SK-N-SH treated with all-trans-retinoic acid at 6 μM for 48 hours (cell line): ENCODE data around the gene OLFML2B.

Experiments
- ESRRG ChIP-seq: fragments of 250-450 bp; sonication (Bioruptor Pico); IDR thresholded peaks from 2 replicates; pipeline ENCODE4 v1.6.1; 2021; ENCODE audit warnings: mild to moderate bottlenecking
- ISL1 ChIP-seq: fragments of 250-450 bp; sonication (Bioruptor Pico); IDR thresholded peaks from 2 replicates; pipeline ENCODE4 v2.1.2; 2022; ENCODE audit warnings: mild to moderate bottlenecking, moderate library complexity
- OSR1 ChIP-seq: fragments of 250-450 bp; sonication (Bioruptor Pico); IDR thresholded peaks from 2 replicates; pipeline ENCODE4 v1.8.0; 2022; ENCODE audit warnings: moderate library complexity, mild to moderate bottlenecking, inconsistent platforms
- PATZ1 ChIP-seq: fragments of 250-450 bp; sonication (Bioruptor Pico); IDR thresholded peaks from 2 replicates; pipeline ENCODE4 v1.8.0; 2020; ENCODE audit warnings: mild to moderate bottlenecking, moderate library complexity, borderline replicate concordance
- RARB ChIP-seq: fragments of 250-450 bp; sonication (Bioruptor Pico); IDR thresholded peaks from 2 replicates; pipeline ENCODE4 v1.8.0; 2021; ENCODE audit warnings: mild to moderate bottlenecking, moderate library complexity
- ZFP30 ChIP-seq: fragments of 450-650 bp; formaldehyde crosslinking; IDR thresholded peaks from 2 replicates; pipeline ENCODE4 v1.5.0; 2022; ENCODE audit warnings: mild to moderate bottlenecking, moderate library complexity
- TF ChIP-seq, protein P1 (sequence below): fragments of 250-450 bp; sonication (Bioruptor Pico); IDR thresholded peaks from 2 replicates; pipeline ENCODE4 v1.5.1; 2020; ENCODE audit warnings: low read depth, mild to moderate bottlenecking, moderate library complexity
- TF ChIP-seq, protein P2 (sequence below): fragments of 250-450 bp; sonication (Bioruptor Pico); IDR thresholded peaks from 2 replicates; pipeline ENCODE4 v1.5.0; 2020; ENCODE audit warnings: mild to moderate bottlenecking, moderate library complexity

- no peak for TF ChIP-seq PATZ1 (CRISPR knock-in tag)
- TF ChIP-seq RARB (CRISPR knock-in tag), result no peak
- TF ChIP-seq, protein P1, sequence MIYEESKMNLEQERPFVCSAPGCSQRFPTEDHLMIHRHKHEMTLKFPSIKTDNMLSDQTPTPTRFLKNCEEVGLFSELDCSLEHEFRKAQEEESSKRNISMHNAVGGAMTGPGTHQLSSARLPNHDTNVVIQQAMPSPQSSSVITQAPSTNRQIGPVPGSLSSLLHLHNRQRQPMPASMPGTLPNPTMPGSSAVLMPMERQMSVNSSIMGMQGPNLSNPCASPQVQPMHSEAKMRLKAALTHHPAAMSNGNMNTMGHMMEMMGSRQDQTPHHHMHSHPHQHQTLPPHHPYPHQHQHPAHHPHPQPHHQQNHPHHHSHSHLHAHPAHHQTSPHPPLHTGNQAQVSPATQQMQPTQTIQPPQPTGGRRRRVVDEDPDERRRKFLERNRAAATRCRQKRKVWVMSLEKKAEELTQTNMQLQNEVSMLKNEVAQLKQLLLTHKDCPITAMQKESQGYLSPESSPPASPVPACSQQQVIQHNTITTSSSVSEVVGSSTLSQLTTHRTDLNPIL, result no peak
- TF ChIP-seq, protein P2, sequence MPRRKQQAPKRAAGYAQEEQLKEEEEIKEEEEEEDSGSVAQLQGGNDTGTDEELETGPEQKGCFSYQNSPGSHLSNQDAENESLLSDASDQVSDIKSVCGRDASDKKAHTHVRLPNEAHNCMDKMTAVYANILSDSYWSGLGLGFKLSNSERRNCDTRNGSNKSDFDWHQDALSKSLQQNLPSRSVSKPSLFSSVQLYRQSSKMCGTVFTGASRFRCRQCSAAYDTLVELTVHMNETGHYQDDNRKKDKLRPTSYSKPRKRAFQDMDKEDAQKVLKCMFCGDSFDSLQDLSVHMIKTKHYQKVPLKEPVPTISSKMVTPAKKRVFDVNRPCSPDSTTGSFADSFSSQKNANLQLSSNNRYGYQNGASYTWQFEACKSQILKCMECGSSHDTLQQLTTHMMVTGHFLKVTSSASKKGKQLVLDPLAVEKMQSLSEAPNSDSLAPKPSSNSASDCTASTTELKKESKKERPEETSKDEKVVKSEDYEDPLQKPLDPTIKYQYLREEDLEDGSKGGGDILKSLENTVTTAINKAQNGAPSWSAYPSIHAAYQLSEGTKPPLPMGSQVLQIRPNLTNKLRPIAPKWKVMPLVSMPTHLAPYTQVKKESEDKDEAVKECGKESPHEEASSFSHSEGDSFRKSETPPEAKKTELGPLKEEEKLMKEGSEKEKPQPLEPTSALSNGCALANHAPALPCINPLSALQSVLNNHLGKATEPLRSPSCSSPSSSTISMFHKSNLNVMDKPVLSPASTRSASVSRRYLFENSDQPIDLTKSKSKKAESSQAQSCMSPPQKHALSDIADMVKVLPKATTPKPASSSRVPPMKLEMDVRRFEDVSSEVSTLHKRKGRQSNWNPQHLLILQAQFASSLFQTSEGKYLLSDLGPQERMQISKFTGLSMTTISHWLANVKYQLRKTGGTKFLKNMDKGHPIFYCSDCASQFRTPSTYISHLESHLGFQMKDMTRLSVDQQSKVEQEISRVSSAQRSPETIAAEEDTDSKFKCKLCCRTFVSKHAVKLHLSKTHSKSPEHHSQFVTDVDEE (CRISPR knock-in tag), result no peak
- TF ChIP-seq ESRRG (CRISPR knock-in tag), result no peak
- no peak for TF ChIP-seq ISL1 (CRISPR knock-in tag)
- TF ChIP-seq OSR1 (CRISPR knock-in tag), result no peak
- no peak for TF ChIP-seq ZFP30
Measured at GRCh38 chr1:162006081-162006480, 17.6 kb downstream of the OLFML2B start.
